ENCODE data around the gene LAMC3.

LAMC3 gene

GRCh38 chr9:131125038-131125287 lies 116.0 kb downstream of the LAMC3 start:
- Histone ChIP-seq H3K27me3 (ENCODE audit: insufficient read depth, low read depth, severe bottlenecking) (no peaks in the 10 kb centered on the region), H3K4me3 (ENCODE audit: low read depth, low read length) (peak overlapping the region; percentile 88), H3K36me3 (peaks cover 46% of the 10 kb centered on the region), H3K9me3 (ENCODE audit: severe bottlenecking) (no peaks in the 10 kb centered on the region), H3K27ac (peak overlapping the region; percentile 97)
- no peak for DNase-seq
- TF ChIP-seq CTCF (IDR thresholded peaks at IDR 0.05; ENCODE audit: low read depth, low read length), result no peak

- no peaks in the 10 kb centered on the region for H3K27me3 ChIP-seq (ENCODE audit: insufficient read depth, low read depth, severe bottlenecking)
- H3K36me3 ChIP-seq, result peaks cover 47% of the 10 kb centered on the region
- H3K9me3 ChIP-seq (ENCODE audit: severe bottlenecking), result no peaks in the 10 kb centered on the region
- no peak for TF ChIP-seq CTCF (IDR thresholded peaks at IDR 0.05; ENCODE audit: low read depth, low read length)
- peak within 1 kb of the TSS; percentile 88 for H3K4me3 ChIP-seq (ENCODE audit: low read depth, low read length)
- DNase-seq, result peak; percentile 100
- peak within 1 kb of the TSS; percentile 97 for H3K27ac ChIP-seq
These were observed 116.5 kb downstream of the LAMC3 start, which contains the start of gene NUP214 for GRCh38 chr9:131125288-131126058. NUP214 (plus strand) TSS chr9:131125586; CDS start chr9:131125705, 119 bp downstream.

- Histone ChIP-seq H3K9me3 (ENCODE audit: severe bottlenecking) (no peaks in the 10 kb centered on the region), H3K27me3 (ENCODE audit: insufficient read depth, low read depth, severe bottlenecking) (no peaks in the 10 kb centered on the region), H3K36me3 (peaks cover 49% of the 10 kb centered on the region), H3K4me3 (ENCODE audit: low read depth, low read length) (peak overlapping the region; percentile 88), H3K27ac (peak overlapping the region; percentile 97)
- DNase-seq, result no peak
- TF ChIP-seq CTCF (IDR thresholded peaks at IDR 0.05; ENCODE audit: low read depth, low read length), result no peak
These were observed 117.1 kb downstream of the LAMC3 start for GRCh38 chr9:131126059-131126426.

GRCh38 chr9:131129183-131129582 lies 120.2 kb downstream of the LAMC3 start:
- Histone ChIP-seq H3K27me3 (ENCODE audit: insufficient read depth, low read depth, severe bottlenecking) (no peaks in the 10 kb centered on the region), H3K36me3 (peaks cover 67% of the 10 kb centered on the region)
- no peak for TF ChIP-seq CTCF (IDR thresholded peaks at IDR 0.05; ENCODE audit: low read depth, low read length)

GRCh38 chr9:131138676-131139075 lies 129.7 kb downstream of the LAMC3 start:
- no peak for DNase-seq
- no peak overlapping the region for H3K4me3 ChIP-seq (ENCODE audit: low read depth, low read length)

More at GRCh38 chr9:131129183-131129582, 120.2 kb downstream of the LAMC3 start:
- no peak for DNase-seq
- Histone ChIP-seq H3K27ac (no peak overlapping the region), H3K4me3 (ENCODE audit: low read depth, low read length) (no peak overlapping the region), H3K9me3 (ENCODE audit: severe bottlenecking) (no peaks in the 10 kb centered on the region)

More at GRCh38 chr9:131138676-131139075, 129.7 kb downstream of the LAMC3 start:
- H3K27me3 ChIP-seq (ENCODE audit: insufficient read depth, low read depth, severe bottlenecking), result no peaks in the 10 kb centered on the region
- H3K27ac ChIP-seq, result no peak overlapping the region
- H3K9me3 ChIP-seq (ENCODE audit: severe bottlenecking), result no peaks in the 10 kb centered on the region
- peaks cover 94% of the 10 kb centered on the region for H3K36me3 ChIP-seq
- no peak for TF ChIP-seq CTCF (IDR thresholded peaks at IDR 0.05; ENCODE audit: low read depth, low read length)

Data from WERI-Rb-1 (cell line).